ENCODE data around the gene NUDT14.

NUDT14 gene

DNA sequence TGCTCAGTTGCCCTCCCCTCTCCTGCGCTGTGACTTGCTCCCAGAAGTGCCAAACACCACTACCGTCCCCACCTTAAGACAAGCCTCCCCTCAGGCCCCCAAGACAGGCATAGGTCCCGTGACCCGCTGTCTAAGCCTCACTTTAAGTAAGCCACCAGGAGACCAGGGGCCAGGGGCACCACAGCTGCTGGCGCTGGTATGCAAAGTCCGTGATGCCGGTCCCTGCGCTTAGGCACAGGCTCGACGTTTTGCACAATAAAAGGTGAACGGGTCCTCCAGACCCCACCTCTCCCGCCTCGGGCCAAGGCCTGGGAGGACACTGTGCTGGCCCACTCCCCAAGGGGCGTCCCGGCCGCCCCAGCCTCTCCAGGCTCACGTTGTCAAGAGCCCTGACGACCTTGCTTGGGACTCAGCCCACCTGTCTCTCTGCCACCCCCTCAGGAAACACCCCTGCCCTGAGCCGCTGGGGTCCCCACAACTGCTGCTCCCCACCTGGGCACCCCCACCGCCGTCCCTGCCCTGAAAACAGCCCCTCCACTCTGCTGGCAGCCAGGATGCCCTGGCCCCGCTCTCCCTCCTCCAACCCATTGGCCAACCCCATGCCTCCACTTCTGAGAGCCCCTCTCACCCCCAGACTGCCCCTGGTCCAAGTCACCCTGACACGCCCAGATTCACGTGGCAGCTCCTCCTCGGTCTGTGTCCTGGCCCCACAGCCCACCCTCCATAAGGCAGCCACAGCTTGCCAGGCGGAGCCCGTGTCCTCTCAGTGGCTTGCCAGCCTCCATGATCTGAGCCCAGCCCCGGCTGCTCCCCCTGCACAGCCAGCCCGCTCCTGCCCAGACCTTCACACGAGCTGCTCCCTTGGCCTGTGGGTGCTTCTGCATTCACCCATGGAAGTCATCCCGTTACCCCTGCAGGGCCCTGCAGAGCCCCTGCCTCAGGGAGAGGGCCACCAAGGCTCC is 24.4 kb downstream of the NUDT14 start:
- H3K4me1 ChIP-seq (ENCODE audit: control extremely low read depth in 1 of 4, control insufficient read depth in 4 of 4, insufficient read depth in 4 of 4, low read length in 3 of 4), result peaks cover 0 to 12% (median 8%) of the 10 kb centered on the region in 4 experiments
- H3K9me3 ChIP-seq (ENCODE audit: control extremely low read depth in 1 of 5, control insufficient read depth in 4 of 5, insufficient read depth in 2 of 5, low read depth in 1 of 5, low read length in 4 of 5), result no peaks in the 10 kb centered on the region
- POLR2A ChIA-PET, result no interaction called here
- DNase-seq, result no peak
- CTCF ChIA-PET, result no interaction called here
- 93% methylated on average over 29 of the region's 31 CpGs for WGBS (ENCODE audit: insufficient coverage)
- no peak overlapping the region for H3K27ac ChIP-seq (ENCODE audit: insufficient read depth in 1 of 2, low read depth in 1 of 2, low read length in 2 of 2, poor library complexity in 1 of 2, severe bottlenecking in 2 of 2)
- no peak overlapping the region for H3K4me3 ChIP-seq (ENCODE audit: control insufficient read depth in 1 of 7, extremely low read depth in 1 of 7, insufficient read depth in 4 of 7, low read depth in 2 of 7, low read length in 6 of 7)
- H3K27me3 ChIP-seq (replicated peaks in 2 of 5; ENCODE audit: control insufficient read depth in 4 of 5, insufficient read depth in 5 of 5, low read length in 4 of 5), result no peaks in the 10 kb centered on the region
- no peaks in the 10 kb centered on the region for H3K36me3 ChIP-seq (ENCODE audit: control insufficient read depth in 4 of 4, insufficient read depth in 4 of 4, low read length in 3 of 4)

DNA sequence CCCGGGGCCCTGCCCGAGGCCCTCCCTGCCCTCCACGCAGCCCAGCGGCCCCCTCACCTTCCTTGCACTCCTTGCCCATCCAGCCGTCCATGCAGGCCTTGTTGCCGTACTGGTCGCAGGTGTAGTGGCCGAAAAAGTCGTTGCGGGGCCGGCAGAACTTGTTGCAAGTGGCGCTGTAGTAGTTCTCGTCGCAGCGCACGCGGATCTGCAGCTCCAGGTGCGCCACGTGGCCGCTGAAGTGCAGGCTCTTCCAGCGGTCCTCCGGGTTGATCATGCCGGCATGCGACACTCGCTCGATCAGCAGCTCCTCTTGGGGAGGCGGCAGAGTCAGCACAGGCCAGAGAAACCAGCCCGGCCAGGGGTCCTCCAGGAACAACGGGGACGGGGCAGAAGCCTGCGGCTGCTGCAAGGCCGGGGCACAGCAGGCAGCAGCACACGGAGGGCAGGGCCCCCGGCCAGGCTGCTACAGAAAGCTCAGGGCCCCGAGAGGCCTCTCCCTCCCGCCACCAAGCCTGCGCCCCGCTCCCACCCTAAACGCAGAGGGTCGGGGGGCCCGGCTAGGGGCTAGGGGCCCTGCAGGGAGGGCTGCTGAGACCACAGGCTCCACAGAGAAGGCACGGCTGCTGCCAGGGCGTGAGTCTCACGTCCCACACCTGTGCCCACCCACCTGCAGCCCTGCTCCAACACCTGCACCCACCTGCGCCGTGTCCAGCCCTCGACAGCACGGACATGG is 25.3 kb downstream of the NUDT14 start:
- 96% methylated on average over 44 of the region's 48 CpGs for WGBS (ENCODE audit: insufficient coverage)
- no peak overlapping the region for H3K27ac ChIP-seq (ENCODE audit: insufficient read depth in 1 of 2, low read depth in 1 of 2, low read length in 2 of 2, poor library complexity in 1 of 2, severe bottlenecking in 2 of 2)
- POLR2A ChIA-PET, result no interaction called here
- DNase-seq, result no peak
- H3K9me3 ChIP-seq (ENCODE audit: control extremely low read depth in 1 of 5, control insufficient read depth in 4 of 5, insufficient read depth in 2 of 5, low read depth in 1 of 5, low read length in 4 of 5), result no peaks in the 10 kb centered on the region
- no peak overlapping the region for H3K4me3 ChIP-seq (ENCODE audit: control insufficient read depth in 1 of 7, extremely low read depth in 1 of 7, insufficient read depth in 4 of 7, low read depth in 2 of 7, low read length in 6 of 7)
- CTCF ChIA-PET, result interaction anchor here (1.2 to 1.4 kb wide), 2 partner anchors 19 to 66 kb away, joined by 3 read pairs; no protein-coding TSS in a partner anchor
- peaks cover 0 to 12% (median 7%) of the 10 kb centered on the region in 4 experiments for H3K4me1 ChIP-seq (ENCODE audit: control extremely low read depth in 1 of 4, control insufficient read depth in 4 of 4, insufficient read depth in 4 of 4, low read length in 3 of 4)
- H3K27me3 ChIP-seq (replicated peaks in 2 of 5; ENCODE audit: control insufficient read depth in 4 of 5, insufficient read depth in 5 of 5, low read length in 4 of 5), result no peaks in the 10 kb centered on the region
- no peaks in the 10 kb centered on the region for H3K36me3 ChIP-seq (ENCODE audit: control insufficient read depth in 4 of 4, insufficient read depth in 4 of 4, low read length in 3 of 4)

DNA sequence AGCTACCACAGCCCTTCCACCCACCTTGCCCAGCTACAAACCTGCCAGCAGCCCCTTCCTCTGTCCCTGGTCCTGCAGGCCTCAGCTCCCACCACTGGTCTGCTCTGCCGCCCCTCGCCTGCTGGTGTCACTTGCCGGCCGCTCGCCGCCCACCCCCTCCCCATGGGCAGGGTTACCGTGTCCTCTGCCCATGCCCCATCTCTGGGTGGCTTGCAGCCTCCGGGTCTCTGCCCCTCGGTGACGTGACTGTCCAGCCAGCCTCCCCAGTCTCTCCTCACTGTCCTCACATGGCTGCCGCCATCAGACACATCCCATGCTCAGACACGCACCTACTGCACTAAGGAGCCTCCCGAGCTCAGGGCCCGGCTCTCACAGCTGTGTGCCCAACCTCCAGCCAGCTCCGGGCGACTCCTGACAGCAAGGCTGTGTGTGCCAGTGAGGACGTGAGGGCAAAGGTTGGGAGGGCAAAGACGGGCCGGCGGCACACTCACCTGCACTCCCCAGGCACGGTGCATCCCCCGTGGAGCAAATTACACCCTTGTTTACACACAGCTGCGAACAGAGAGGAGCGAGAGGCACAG is 26.0 kb downstream of the NUDT14 start:
- Histone ChIP-seq H3K36me3 (ENCODE audit: control insufficient read depth in 4 of 4, insufficient read depth in 4 of 4, low read length in 3 of 4) (no peaks in the 10 kb centered on the region), H3K27me3 (replicated peaks in 2 of 5; ENCODE audit: control insufficient read depth in 4 of 5, insufficient read depth in 5 of 5, low read length in 4 of 5) (no peaks in the 10 kb centered on the region), H3K4me1 (ENCODE audit: control extremely low read depth in 1 of 4, control insufficient read depth in 4 of 4, insufficient read depth in 4 of 4, low read length in 3 of 4) (peaks cover 0 to 7% (median under 1%) of the 10 kb centered on the region in 4 experiments), H3K4me3 (ENCODE audit: control insufficient read depth in 1 of 7, extremely low read depth in 1 of 7, insufficient read depth in 4 of 7, low read depth in 2 of 7, low read length in 6 of 7) (no peak overlapping the region), H3K27ac (ENCODE audit: insufficient read depth in 1 of 2, low read depth in 1 of 2, low read length in 2 of 2, poor library complexity in 1 of 2, severe bottlenecking in 2 of 2) (no peak overlapping the region), H3K9me3 (ENCODE audit: control extremely low read depth in 1 of 5, control insufficient read depth in 4 of 5, insufficient read depth in 2 of 5, low read depth in 1 of 5, low read length in 4 of 5) (no peaks in the 10 kb centered on the region)
- DNase-seq, result no peak
- 98% methylated on average over 20 of the region's 24 CpGs for WGBS (ENCODE audit: insufficient coverage)
- POLR2A ChIA-PET, result no interaction called here
- CTCF ChIA-PET, result interaction anchor here (1.2 to 1.4 kb wide), 2 partner anchors 18 to 65 kb away, joined by 3 read pairs; no protein-coding TSS in a partner anchor

DNA sequence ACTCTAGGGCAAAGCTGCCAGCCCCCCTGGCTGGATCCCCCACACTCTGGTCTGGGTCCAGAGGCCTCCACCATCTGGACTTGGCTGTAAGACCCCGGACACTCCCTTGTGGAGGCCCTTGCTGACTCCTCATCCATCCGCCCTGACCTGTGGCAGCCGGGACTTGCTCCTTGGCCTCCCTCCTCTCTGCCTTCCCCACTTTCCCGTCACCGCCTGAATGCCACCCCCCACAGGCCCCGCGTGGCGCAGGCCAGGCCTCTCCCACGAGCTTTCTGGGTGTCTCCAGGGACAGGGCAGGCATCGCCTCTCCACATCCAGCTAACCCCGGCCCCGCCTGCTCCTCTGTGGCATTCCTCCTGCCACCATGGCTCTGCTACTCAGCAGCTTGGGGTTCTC is 26.6 kb downstream of the NUDT14 start:
- H3K36me3 ChIP-seq (ENCODE audit: control insufficient read depth in 4 of 4, insufficient read depth in 4 of 4, low read length in 3 of 4), result no peaks in the 10 kb centered on the region
- CTCF ChIA-PET, result no interaction called here

DNA sequence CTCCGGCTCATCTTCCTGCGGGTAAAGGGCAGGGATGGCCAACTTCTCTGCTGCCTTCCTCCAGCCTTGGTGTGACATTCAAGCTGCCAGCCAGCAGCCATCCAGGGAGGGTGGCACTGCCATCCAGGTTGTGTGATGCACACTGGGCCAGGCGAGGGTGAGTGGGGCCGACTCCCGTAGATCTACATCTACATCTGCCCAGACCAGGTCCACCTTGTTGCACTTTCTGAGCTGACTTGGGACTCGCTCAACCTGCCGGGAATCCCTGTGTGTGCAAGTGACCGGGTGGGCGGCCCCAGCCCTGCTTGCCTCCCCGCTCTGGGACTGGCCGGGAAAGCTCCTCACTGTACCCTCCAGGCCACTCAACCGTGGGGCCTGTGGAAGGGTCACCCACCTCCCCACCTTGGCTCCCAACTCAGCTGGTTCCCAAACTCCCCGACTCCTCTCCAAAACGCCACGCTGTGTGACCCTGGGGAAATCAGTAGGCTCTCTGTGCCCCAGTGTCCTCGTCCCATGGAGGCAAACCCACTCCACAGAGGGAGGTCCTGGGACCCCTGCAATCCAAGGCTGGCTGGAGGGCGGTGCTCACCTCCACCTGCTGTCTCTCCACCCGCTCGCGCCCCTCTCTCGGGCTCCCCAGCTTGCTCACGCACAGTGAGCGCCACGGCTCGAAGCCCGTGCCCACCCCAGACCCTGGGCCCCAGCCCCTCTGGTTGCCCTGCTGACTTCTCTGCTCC is 27.2 kb downstream of the NUDT14 start:
- WGBS (ENCODE audit: insufficient coverage), result 95% methylated on average over 20 of the region's 26 CpGs
- H3K4me1 ChIP-seq (ENCODE audit: control extremely low read depth in 1 of 4, control insufficient read depth in 4 of 4, insufficient read depth in 4 of 4, low read length in 3 of 4), result peaks cover 0 to 7% (median 4%) of the 10 kb centered on the region in 4 experiments
- no peaks in the 10 kb centered on the region for H3K27me3 ChIP-seq (replicated peaks in 2 of 5; ENCODE audit: control insufficient read depth in 4 of 5, insufficient read depth in 5 of 5, low read length in 4 of 5)
- no peak overlapping the region for H3K27ac ChIP-seq (ENCODE audit: insufficient read depth in 1 of 2, low read depth in 1 of 2, low read length in 2 of 2, poor library complexity in 1 of 2, severe bottlenecking in 2 of 2)
- no peak for DNase-seq
- ChIA-PET CTCF (interaction anchor here (1.0 kb wide), 1 partner anchor 28 kb away, joined by 3 read pairs; no protein-coding TSS in a partner anchor), POLR2A (no interaction called here)
- H3K9me3 ChIP-seq (ENCODE audit: control extremely low read depth in 1 of 5, control insufficient read depth in 4 of 5, insufficient read depth in 2 of 5, low read depth in 1 of 5, low read length in 4 of 5), result no peaks in the 10 kb centered on the region
- H3K36me3 ChIP-seq (ENCODE audit: control insufficient read depth in 4 of 4, insufficient read depth in 4 of 4, low read length in 3 of 4), result no peaks in the 10 kb centered on the region
- no peak overlapping the region for H3K4me3 ChIP-seq (ENCODE audit: control insufficient read depth in 1 of 7, extremely low read depth in 1 of 7, insufficient read depth in 4 of 7, low read depth in 2 of 7, low read length in 6 of 7)

More for the DNA sequence above, 26.6 kb downstream of the NUDT14 start:
- WGBS (ENCODE audit: insufficient coverage), result 80% methylated on average over 10 of the region's 12 CpGs
- peaks cover 0 to 7% (median 1%) of the 10 kb centered on the region in 4 experiments for H3K4me1 ChIP-seq (ENCODE audit: control extremely low read depth in 1 of 4, control insufficient read depth in 4 of 4, insufficient read depth in 4 of 4, low read length in 3 of 4)
- no peak overlapping the region for H3K4me3 ChIP-seq (ENCODE audit: control insufficient read depth in 1 of 7, extremely low read depth in 1 of 7, insufficient read depth in 4 of 7, low read depth in 2 of 7, low read length in 6 of 7)
- POLR2A ChIA-PET, result no interaction called here
- no peak for DNase-seq
- no peaks in the 10 kb centered on the region for H3K27me3 ChIP-seq (replicated peaks in 2 of 5; ENCODE audit: control insufficient read depth in 4 of 5, insufficient read depth in 5 of 5, low read length in 4 of 5)
- H3K9me3 ChIP-seq (ENCODE audit: control extremely low read depth in 1 of 5, control insufficient read depth in 4 of 5, insufficient read depth in 2 of 5, low read depth in 1 of 5, low read length in 4 of 5), result no peaks in the 10 kb centered on the region
- no peak overlapping the region for H3K27ac ChIP-seq (ENCODE audit: insufficient read depth in 1 of 2, low read depth in 1 of 2, low read length in 2 of 2, poor library complexity in 1 of 2, severe bottlenecking in 2 of 2)

DNA sequence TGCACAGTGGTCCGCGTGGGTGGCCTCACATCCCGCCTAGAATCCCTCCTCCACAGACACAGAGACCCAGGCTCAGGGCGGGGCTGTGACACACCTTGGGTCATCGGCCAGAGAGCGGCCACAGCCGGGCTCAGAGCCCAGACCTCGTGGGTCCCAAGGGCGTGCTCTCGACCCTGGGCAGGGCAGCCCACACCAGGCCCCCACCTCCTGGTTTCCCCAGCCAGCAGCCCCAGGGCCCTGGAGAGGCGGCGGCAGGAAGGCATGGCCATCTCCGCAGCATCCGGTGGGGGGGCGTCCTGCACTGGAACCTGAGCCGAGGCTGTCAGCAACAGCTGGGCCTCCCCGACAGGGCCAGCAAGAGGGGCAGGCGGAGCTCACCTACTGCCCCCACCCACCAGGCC is 27.8 kb downstream of the NUDT14 start:
- WGBS (ENCODE audit: insufficient coverage), result 73% methylated on average over 15 of the region's 18 CpGs
- POLR2A ChIA-PET, result no interaction called here
- Histone ChIP-seq H3K27ac (ENCODE audit: insufficient read depth in 1 of 2, low read depth in 1 of 2, low read length in 2 of 2, poor library complexity in 1 of 2, severe bottlenecking in 2 of 2) (no peak overlapping the region), H3K36me3 (ENCODE audit: control insufficient read depth in 4 of 4, insufficient read depth in 4 of 4, low read length in 3 of 4) (no peaks in the 10 kb centered on the region), H3K9me3 (ENCODE audit: control extremely low read depth in 1 of 5, control insufficient read depth in 4 of 5, insufficient read depth in 2 of 5, low read depth in 1 of 5, low read length in 4 of 5) (no peaks in the 10 kb centered on the region), H3K27me3 (replicated peaks in 2 of 5; ENCODE audit: control insufficient read depth in 4 of 5, insufficient read depth in 5 of 5, low read length in 4 of 5) (no peaks in the 10 kb centered on the region), H3K4me1 (ENCODE audit: control extremely low read depth in 1 of 4, control insufficient read depth in 4 of 4, insufficient read depth in 4 of 4, low read length in 3 of 4) (peaks cover 0 to 7% (median 4%) of the 10 kb centered on the region in 4 experiments), H3K4me3 (ENCODE audit: control insufficient read depth in 1 of 7, extremely low read depth in 1 of 7, insufficient read depth in 4 of 7, low read depth in 2 of 7, low read length in 6 of 7) (no peak overlapping the region)
- peak in 2 of 3 donors; percentile 35 to 46 for DNase-seq
- CTCF ChIA-PET, result interaction anchor here (0.6 to 1.3 kb wide), 3 partner anchors 12 to 90 kb away, joined by 3 read pairs; no protein-coding TSS in a partner anchor
